Activated T-cell treated with anti-CD3 and anti-CD28 coated beads, Interleukin-2, amount 50 U/mL, for 4 hours (primary cell): ENCODE data around the gene ITGAE. TPM values are rescaled to one million over a fixed set of nuclear protein-coding genes. Genes with fewer than 3 reads are reported as not detected.

Experiments
- ATAC-seq, 2 donors: fragments of 200-7000 bp; cut with Tn5 transposase; one replicate each; pipeline ENCODE4 v1.10.0; 2021
- DNase-seq: peaks from one replicate; pipeline ENCODE4 v3.0.0-alpha.2; 2020
- H3K27me3 Mint-ChIP-seq: one replicate; pipeline ENCODE4 v1.8.0; 2021; ENCODE audit warnings: low read depth, mixed read lengths
- H3K36me3 Mint-ChIP-seq: one replicate; pipeline ENCODE4 v1.8.0; 2022; ENCODE audit warnings: mixed read lengths; ENCODE audit not compliant: insufficient read depth
- H3K4me1 Mint-ChIP-seq: one replicate; pipeline ENCODE4 v1.8.0; 2021; ENCODE audit warnings: low read depth, mixed read lengths
- H3K4me3 Mint-ChIP-seq: one replicate; pipeline ENCODE4 v1.8.0; 2021; ENCODE audit warnings: mild to moderate bottlenecking, moderate library complexity, mixed read lengths
- H3K9me3 Mint-ChIP-seq: one replicate; pipeline ENCODE4 v1.8.0; 2021; ENCODE audit warnings: mixed read lengths
- total RNA-seq, 3 donors: library from RNA; stranded (reverse); gene quantifications; one replicate each; pipeline ENCODE4 v1.2.1, GENCODE V29; 2021

ITGAE gene
- total RNA-seq, 3 donors from 2014 or later: 15.0 to 20.6 (median 18.1) TPM

DNA sequence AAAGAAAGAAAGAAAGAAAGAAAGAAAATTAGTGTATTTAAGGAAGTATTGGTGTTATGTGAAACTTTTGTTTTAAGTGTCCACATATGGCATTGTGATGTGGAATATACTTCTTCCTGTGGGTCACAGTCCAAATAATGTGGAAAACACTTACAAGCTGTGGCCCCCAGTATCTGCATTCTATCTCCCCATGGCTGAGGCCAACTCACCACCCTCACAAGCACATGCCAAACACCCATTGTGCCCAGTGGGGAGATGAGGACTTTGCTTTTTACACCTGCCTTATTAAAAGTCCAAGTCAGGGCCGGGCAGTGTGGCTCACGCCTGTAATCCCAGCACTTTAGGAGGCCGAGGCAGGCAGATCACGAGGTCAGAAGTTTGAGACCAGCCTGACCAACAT is 101.0 kb downstream of the ITGAE start:
- no peak overlapping the region for H3K4me3 Mint-ChIP-seq
- peaks cover 4% of the 10 kb centered on the region for H3K36me3 Mint-ChIP-seq
- no peaks in the 10 kb centered on the region for H3K27me3 Mint-ChIP-seq
- peaks cover 3% of the 10 kb centered on the region for H3K9me3 Mint-ChIP-seq
- H3K4me1 Mint-ChIP-seq: no peaks in the 10 kb centered on the region
- DNase-seq (no peak), ATAC-seq (no peak)

DNA sequence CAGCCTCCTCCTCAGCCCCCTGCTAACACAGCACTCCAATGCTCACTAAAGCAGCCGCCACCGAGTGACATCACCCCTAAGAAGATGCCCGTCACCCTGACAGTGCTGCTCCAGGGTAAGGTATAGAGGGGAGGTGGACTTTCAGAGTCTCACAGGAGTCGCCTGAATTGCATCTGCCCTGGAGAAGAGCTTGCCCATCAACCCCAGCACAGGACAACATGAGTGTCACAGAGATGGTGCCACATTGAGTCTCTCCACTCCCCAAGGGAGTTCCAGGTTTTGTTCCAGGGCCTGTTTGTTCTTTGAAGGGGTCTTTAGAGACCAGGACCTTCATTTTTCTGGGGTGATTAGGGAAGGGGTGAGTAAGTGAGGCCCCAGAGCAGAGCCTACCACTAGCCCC is 102.8 kb downstream of the ITGAE start:
- peaks cover 13% of the 10 kb centered on the region for H3K4me1 Mint-ChIP-seq
- H3K36me3 Mint-ChIP-seq: peaks cover 4% of the 10 kb centered on the region
- no peaks in the 10 kb centered on the region for H3K27me3 Mint-ChIP-seq
- peaks cover 3% of the 10 kb centered on the region for H3K9me3 Mint-ChIP-seq
- ATAC-seq: no peak
- no peak for DNase-seq
- H3K4me3 Mint-ChIP-seq: no peak overlapping the region

DNA sequence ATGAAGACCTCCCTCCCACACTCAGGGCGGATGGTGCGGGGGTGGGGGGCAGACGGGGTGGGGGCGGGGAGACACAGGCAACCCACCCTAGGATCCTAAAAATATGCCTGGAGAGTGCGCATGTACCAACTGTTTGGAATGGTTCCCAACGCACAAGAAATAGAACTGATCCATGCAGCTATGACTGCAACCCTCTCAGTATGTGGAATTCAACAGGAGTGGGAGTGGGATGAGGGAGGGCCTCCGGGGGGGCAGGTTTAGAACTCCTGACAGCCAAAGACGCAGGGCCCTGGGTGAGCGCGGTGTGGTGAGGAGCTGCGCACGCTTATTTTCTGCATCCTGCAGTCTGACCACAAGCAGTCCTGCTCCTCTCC is 103.9 kb downstream of the ITGAE start:
- DNase-seq (no peak), ATAC-seq (no peak)
- Mint-ChIP-seq H3K27me3 (no peaks in the 10 kb centered on the region), H3K9me3 (no peaks in the 10 kb centered on the region), H3K4me1 (peaks cover 15% of the 10 kb centered on the region), H3K4me3 (no peak overlapping the region), H3K36me3 (no peaks in the 10 kb centered on the region)

DNA sequence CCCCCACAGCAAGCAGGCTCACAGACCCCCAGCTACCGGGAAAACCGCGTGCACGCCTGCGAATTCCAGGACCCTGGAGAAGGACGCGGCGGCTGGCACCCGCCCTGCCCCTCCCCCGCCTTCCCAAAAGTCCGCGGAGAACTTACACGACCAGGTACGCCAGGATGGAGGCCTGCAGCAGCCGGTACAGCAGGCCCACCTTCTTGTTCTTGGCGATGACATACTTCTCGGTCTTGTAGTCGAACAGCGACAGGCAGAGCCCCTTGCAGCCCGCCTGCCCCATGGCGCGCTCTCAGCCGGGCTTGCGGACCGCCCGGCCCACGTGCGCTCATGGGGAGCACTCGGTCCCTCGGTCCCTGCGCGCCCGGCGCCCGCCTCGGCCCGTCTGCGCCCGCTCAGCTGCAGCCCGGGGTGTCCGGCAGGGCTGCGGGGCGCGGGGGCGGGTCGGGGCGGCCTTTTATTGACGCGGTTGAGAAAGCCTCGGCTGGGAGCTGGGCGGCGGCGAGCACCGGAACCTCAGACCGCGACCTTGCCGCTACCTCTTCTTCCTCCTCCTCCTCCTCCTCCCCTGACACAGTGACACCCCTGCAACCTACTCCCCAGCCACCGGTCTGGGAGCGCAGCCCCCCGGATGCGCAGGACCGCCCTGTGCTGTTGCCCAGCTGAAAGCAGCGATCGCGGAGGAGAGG is 105.1 kb downstream of the ITGAE start, which contains the start of gene P2RX5:
Gene P2RX5, minus strand, starts transcription at position 433 of the 689 bp plus-strand sequence. Its CDS starts 150 bp downstream, at position 283.
- H3K36me3 Mint-ChIP-seq: no peaks in the 10 kb centered on the region
- DNase-seq (peak; percentile 34), ATAC-seq (peak; percentile 75 to 80)
- H3K9me3 Mint-ChIP-seq: no peaks in the 10 kb centered on the region
- peaks cover 19% of the 10 kb centered on the region for H3K4me1 Mint-ChIP-seq
- H3K27me3 Mint-ChIP-seq: no peaks in the 10 kb centered on the region
- peak within 1 kb of the TSS; percentile 89 for H3K4me3 Mint-ChIP-seq

DNA sequence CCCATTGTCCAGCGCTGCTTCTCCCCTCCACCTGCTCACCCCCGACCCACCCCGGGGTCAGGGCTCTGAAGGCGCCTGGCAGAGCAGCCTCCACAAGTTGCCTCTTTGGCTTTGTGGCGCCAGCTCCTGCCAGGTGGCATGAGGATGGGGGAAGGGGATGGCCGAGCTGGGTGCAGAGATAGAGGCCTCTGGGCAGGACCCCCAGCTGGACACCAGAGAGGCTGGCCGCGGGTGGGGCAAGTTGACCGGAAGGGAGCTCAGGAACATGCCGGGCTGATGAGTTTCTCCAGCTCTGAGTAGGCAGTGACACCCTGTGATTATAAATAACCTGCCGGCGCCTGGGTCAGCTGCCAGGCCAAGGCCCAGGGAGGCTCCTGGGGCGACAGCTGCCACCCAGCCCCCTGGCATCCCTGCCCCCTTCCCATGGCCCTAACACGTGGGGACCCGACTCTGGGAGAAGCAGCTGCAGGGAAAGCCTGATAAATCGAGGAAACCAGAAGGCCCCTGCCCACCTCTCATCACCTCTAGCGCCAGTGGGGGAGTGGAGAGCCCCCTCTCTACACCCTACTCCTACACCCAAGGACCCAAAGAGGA is 105.8 kb downstream of the ITGAE start:
- Mint-ChIP-seq H3K27me3 (no peaks in the 10 kb centered on the region), H3K4me3 (peak overlapping the region; percentile 81), H3K36me3 (no peaks in the 10 kb centered on the region), H3K4me1 (peaks cover 20% of the 10 kb centered on the region), H3K9me3 (no peaks in the 10 kb centered on the region)
- no peak for DNase-seq
- ATAC-seq: peak; percentile 12 to 16

DNA sequence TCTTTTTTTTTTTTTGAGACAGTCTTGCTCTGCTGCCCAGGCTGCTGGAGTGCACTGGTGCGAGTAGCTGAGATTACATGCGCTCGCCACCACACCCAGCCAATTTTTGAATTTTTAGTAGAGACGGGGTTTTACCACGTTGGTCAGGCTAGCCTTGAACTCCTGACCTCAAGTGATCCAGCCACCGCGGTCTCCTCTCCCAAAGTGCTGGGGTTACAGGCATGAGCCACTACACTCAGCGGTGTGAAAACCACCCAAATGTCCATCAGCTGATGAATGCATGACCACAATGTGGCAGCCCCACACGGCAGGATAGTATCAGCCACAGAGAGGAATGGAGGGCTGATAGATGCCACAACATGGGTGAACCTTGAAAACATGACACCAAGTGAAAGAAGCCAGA is 107.2 kb downstream of the ITGAE start:
- H3K4me3 Mint-ChIP-seq: peak overlapping the region; percentile 81
- peaks cover 6% of the 10 kb centered on the region for H3K36me3 Mint-ChIP-seq
- H3K9me3 Mint-ChIP-seq: no peaks in the 10 kb centered on the region
- ATAC-seq (peak; percentile 28 to 47), DNase-seq (no peak)
- peaks cover 20% of the 10 kb centered on the region for H3K4me1 Mint-ChIP-seq
- H3K27me3 Mint-ChIP-seq: no peaks in the 10 kb centered on the region

DNA sequence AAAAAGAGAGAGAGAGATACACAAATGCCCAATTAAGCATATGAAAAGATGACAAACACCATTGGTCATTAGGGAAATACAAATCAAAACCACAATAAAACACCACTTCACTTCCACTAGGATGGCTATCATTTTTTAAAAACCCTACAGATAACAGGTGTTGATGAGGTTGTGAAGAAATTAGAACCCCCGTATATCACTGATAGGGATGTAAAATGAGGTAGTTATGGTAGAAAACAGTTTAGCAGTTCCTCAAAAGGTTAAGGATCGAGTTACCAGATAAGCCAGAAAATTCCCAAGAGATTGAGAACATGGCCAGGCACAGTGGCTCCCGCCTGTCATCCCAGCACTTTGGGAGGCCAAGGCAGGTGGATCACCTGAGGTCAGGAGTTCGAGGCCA is 107.8 kb downstream of the ITGAE start:
- ATAC-seq (no peak), DNase-seq (no peak)
- peaks cover 20% of the 10 kb centered on the region for H3K4me1 Mint-ChIP-seq
- no peaks in the 10 kb centered on the region for H3K9me3 Mint-ChIP-seq
- peak overlapping the region; percentile 38 for H3K4me3 Mint-ChIP-seq
- peaks cover 6% of the 10 kb centered on the region for H3K36me3 Mint-ChIP-seq
- H3K27me3 Mint-ChIP-seq: no peaks in the 10 kb centered on the region

DNA sequence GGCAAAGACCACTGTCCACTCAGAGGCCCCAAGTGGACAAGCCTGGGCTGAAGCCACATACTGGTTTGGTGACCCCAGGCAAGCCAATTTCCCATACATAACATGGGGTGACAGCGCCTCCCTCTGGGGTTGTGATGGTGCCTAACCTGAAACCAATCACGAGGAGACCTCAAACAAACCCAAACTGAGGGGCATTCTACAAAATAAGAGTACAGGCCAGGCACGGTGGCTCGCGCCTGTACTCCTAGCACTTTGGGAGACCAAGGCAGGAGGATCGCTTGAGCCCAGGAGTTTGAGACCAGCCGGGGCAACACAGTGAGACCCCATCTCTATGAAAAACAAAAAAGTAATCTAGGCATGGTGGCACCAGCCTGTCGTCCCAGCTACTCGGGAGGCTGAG is 108.6 kb downstream of the ITGAE start:
- H3K9me3 Mint-ChIP-seq: no peaks in the 10 kb centered on the region
- DNase-seq (no peak), ATAC-seq (no peak)
- peaks cover 20% of the 10 kb centered on the region for H3K4me1 Mint-ChIP-seq
- H3K4me3 Mint-ChIP-seq: no peak overlapping the region
- H3K27me3 Mint-ChIP-seq: no peaks in the 10 kb centered on the region
- H3K36me3 Mint-ChIP-seq: peaks cover 6% of the 10 kb centered on the region

DNA sequence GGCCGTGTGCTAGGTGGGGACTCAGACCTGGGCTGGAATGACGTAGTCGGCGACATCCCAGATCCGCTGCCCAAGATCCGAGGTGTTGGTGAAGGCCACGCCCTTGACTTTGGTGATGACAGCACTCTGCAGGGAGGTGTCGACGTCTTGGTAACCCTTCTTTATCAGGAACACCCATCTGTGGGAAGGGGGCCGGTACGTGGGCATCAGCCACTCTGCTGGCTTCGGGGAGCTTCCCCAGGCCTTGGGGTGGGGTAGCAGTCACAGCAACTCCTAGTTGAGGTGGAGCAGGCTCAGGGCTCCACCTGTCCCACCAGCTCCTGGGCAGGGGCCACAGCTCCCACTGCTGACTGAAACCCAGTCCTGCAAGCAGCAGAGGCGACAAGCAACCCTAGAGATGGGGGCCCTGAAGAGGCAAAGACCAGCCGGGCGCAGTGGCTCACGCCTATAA is 109.3 kb downstream of the ITGAE start:
- H3K9me3 Mint-ChIP-seq: no peaks in the 10 kb centered on the region
- ATAC-seq (no peak), DNase-seq (no peak)
- H3K4me3 Mint-ChIP-seq: no peak overlapping the region
- H3K27me3 Mint-ChIP-seq: no peaks in the 10 kb centered on the region
- peaks cover 20% of the 10 kb centered on the region for H3K4me1 Mint-ChIP-seq
- peaks cover 6% of the 10 kb centered on the region for H3K36me3 Mint-ChIP-seq

DNA sequence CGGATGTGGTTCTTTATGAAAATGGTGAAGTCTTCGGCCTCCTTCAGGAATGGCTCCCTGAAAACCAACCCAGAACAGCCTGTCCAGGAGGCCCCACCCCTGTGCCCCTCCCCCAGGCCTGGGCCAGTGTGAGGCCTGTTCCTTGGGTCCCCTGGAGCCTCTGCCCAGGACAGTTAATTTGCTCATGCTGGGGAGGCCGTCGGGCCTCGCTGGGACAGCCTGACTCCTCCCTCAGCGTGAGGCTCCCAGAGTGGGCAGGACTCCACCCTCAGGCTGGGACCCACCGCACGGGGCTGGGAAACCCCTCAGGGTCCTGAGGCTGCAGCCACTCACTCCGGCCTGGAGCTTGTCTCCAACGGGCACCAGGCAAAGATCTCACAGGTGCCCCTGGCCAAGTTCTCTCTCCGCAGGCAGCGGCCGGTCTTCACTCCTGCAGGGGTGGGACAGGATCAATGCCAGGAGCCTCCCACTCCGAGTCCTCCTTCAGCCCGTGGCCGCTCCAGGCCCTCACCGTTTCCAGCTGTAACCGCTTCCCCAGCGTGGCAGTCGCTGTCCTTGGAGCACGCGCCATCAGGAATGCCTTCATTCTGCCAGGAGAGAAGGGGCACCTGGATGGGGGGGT is 110.8 kb downstream of the ITGAE start:
- Mint-ChIP-seq H3K4me1 (peaks cover 20% of the 10 kb centered on the region), H3K27me3 (no peaks in the 10 kb centered on the region), H3K4me3 (no peak overlapping the region), H3K36me3 (peaks cover 6% of the 10 kb centered on the region), H3K9me3 (no peaks in the 10 kb centered on the region)
- DNase-seq: no peak
- ATAC-seq: no peak

DNA sequence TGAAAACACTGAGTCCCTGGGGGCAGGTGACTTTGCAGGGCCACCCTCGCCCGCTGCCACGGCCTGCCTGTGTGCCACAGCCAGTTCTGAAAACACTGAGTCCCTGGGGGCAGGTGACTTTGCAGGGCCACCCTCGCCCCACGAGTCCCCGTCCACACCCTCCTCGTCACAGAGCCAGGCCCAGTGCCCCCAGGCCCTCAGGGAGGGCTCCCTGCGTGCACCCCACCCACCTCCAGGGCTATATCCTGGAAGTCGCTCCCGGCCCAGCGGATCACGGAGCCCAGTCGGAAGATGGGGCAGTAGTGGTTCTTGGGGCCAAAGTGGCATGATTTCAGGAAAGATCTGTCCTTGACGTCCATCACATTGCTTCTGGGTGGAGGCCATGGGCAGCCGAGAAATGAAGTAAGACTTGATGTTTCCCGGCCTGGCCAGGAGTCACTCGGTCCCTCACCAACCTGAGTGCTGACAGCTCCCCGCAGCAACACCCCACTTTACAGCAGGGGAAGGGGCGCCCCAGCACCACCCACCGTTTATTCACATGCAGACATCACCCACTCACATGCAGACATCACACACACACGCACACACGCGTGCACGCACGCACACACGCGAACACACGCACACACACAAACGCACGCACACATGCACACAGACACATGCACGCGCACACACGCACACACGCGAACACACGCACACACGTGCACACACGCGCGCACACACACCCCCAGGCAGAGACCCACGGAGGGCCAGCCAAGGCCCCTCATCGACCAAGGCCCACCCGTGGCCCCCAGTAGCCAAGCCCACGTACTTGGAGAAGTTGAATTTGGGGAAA is 111.5 kb downstream of the ITGAE start:
- Mint-ChIP-seq H3K4me1 (peaks cover 17% of the 10 kb centered on the region), H3K4me3 (no peak overlapping the region), H3K9me3 (no peaks in the 10 kb centered on the region), H3K36me3 (peaks cover 6% of the 10 kb centered on the region), H3K27me3 (no peaks in the 10 kb centered on the region)
- ATAC-seq (no peak), DNase-seq (no peak)

DNA sequence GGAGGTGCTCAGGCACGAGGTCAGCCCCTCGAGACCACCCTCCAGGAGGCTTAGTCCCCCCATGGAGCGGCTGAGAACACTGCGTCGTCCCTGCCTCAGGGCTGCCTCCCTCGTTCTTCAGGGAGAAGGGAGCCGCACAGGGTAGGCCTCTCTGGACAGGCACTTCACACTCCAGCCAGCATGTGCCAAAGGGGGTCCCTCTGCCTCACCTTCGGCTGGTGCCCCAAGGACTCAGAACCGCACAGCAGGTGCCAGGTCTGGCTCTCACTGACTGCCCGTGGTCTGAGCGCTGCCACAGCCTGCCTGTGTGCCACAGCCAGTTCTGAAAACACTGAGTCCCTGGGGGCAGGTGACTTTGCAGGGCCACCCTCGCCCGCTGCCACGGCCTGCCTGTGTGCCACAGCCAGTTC is 112.1 kb downstream of the ITGAE start:
- Mint-ChIP-seq H3K36me3 (peaks cover 6% of the 10 kb centered on the region), H3K27me3 (no peaks in the 10 kb centered on the region), H3K4me3 (no peak overlapping the region), H3K9me3 (no peaks in the 10 kb centered on the region), H3K4me1 (peaks cover 12% of the 10 kb centered on the region)
- ATAC-seq: peak in 1 of 2 donors; percentile 7
- no peak for DNase-seq

DNA sequence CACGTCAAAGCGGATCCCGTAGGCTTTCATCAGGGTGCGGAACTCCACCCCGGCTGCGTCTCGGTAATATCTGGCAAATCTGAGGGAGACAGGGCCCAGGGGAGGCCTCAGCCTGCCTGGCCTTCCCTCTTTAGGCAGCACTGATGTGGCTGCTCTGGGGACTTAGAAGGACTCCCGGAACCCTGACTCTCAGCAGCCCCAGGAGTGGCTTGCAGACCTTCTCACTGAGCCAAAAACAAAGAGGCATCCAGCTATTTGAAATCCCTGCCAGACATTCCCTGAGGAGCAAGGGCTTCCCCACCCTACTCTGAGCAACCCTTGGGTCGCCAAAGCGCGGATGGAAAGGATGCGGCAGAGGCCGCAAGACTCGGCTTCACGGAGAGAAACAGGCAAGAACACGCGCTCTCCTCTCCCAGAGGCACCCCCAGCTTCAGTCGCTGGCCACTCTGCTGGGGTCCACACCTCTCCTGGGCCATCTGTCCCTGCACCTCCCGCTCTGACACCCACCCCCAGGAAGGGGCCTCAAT is 112.9 kb downstream of the ITGAE start:
- ATAC-seq (no peak), DNase-seq (no peak)
- Mint-ChIP-seq H3K36me3 (peaks cover 6% of the 10 kb centered on the region), H3K4me1 (peaks cover 10% of the 10 kb centered on the region), H3K27me3 (no peaks in the 10 kb centered on the region), H3K9me3 (no peaks in the 10 kb centered on the region), H3K4me3 (no peak overlapping the region)

DNA sequence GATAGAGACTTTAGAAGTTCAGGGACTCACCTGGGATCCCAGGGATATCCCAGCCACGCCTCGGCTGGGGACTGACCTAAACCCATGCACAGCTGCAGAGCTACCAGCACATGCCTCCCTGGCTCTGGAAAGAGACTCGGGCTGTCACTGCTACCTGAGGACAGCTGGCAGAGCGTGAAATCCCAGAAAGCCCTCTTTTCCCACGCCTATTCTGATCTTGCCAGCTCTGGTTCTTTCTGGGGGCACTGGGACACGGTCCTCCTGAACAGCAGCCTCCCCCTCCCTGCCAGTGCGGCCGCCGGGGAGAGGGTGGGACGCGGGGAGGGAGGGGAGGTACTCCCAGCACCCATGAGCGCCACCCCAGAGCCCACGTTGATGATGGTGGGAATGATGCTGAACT is 115.8 kb downstream of the ITGAE start:
- Mint-ChIP-seq H3K4me1 (peaks cover 7% of the 10 kb centered on the region), H3K27me3 (no peaks in the 10 kb centered on the region), H3K36me3 (peaks cover 6% of the 10 kb centered on the region), H3K4me3 (no peak overlapping the region), H3K9me3 (no peaks in the 10 kb centered on the region)
- DNase-seq (no peak), ATAC-seq (no peak)
